Stomach (tissue), 4 donors: Measurements from ENCODE around the gene CLTA.

ENCODE experiments used
- CTCF ChIP-seq, 7 experiments: fragments of 450-650 bp in 4 of 7; fragments of 200-600 bp in 3 of 7; sonication (generic) in 3 of 7; IDR thresholded peaks; one replicate each; pipeline ENCODE4 v1.5.1; 2016 to 2019; ENCODE audit warnings: antibody characterized with exemption in 7 of 7, control low read depth in 2 of 7, mild to moderate bottlenecking in 1 of 7
- EP300 ChIP-seq: sonication (generic); formaldehyde crosslinking; IDR thresholded peaks from one replicate; pipeline ENCODE4 v1.6.1; 2017; ENCODE audit warnings: antibody characterized with exemption

- no peak for TF ChIP-seq EP300
- TF ChIP-seq CTCF (IDR thresholded peaks at IDR 0.05) = no peak
Measured at GRCh38 chr9:36164372-36164771, 26.3 kb upstream of the CLTA start.
